ENCODE results near the gene HJV.

Gene HJV

DNA sequence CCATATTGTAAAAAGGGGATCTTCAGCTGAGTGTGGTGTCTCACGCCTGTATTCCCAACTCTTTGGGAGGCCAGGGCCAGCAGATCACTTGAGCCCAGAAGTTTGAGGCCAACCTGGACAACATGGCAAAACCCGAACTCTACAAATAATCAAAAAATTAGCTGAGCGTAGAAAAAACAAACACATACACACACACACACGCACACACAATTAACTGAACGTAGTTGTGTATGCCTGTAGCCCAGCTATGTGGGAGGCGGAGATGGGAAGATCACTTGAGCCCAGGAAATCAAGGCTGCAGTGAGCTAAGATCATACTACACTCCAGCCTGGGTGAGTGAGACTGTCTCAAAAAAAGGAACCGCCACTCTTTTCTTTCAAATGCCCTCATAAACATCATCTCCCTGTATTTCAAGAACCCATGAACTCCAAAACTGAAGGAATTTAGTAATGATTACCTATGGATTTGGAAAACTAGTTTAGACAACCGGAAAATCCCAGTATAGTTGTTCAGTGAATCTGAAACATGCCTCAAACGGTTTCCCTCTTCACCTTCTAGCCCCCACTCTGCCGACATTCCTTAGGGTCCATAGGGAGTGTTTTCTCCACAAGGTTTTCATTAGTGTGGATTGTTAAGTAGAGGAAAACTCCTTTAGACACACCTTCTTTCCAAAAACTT lies 29.7 kb downstream of the HJV start:
- TF ChIP-seq CTCF (IDR thresholded peaks at IDR 0.05; ENCODE audit: borderline replicate concordance, control extremely low read depth, extremely low read depth, insufficient read depth, missing control alignments): no peak
- no peak for DNase-seq (ENCODE audit: low spot score)
- in situ Hi-C loops (cut with MboI; ENCODE audit: low sequenced_read_pairs, unreplicated experiment): loop anchor here (10.0 kb wide), 1 partner anchor 157 kb away; no protein-coding TSS in a partner anchor

DNA sequence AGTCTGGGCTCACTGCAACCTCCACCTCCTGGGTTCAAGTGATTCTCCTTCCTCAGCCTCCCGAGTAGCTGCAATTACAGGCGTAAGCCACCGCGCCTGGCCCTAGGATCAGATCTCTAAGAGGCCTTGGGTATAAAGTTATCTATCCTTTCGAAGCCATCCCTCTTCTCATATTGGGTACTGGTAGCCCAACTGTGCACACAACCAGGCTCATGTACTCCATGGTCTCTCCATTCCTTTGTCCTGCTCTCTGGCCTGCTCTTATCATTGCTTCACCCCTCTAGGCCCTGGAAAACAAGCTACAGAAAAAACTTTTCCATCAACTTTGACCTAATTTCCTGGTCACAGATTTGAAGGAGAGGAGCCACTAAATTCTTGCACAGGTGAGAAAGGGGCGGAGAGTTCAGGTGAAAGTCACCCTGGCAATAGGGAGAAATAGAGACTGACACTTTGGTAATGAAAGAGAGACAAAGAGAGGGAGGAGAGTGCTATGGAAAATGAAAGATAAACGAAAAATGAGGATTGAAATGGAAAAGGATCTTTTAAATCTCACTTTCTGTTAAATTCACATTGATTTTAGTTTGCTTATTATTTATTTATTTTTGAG lies 31.2 kb downstream of the HJV start:
- DNase-seq (ENCODE audit: low spot score): no peak
- TF ChIP-seq CTCF (IDR thresholded peaks at IDR 0.05; ENCODE audit: borderline replicate concordance, control extremely low read depth, extremely low read depth, insufficient read depth, missing control alignments): no peak
- in situ Hi-C loops (cut with MboI; ENCODE audit: low sequenced_read_pairs, unreplicated experiment): loop anchor here (10.0 kb wide), 1 partner anchor 156 kb away; no protein-coding TSS in a partner anchor

GRCh38 chr1:145988773-145989172 lies 32.8 kb downstream of the HJV start:
- in situ Hi-C loops (cut with MboI; ENCODE audit: low sequenced_read_pairs, unreplicated experiment): no loop called here
- TF ChIP-seq CTCF (IDR thresholded peaks at IDR 0.05; ENCODE audit: borderline replicate concordance, control extremely low read depth, extremely low read depth, insufficient read depth, missing control alignments): no peak
- DNase-seq (ENCODE audit: low spot score): no peak

GRCh38 chr1:145987926-145988325 lies 33.6 kb downstream of the HJV start:
- TF ChIP-seq CTCF (IDR thresholded peaks at IDR 0.05; ENCODE audit: borderline replicate concordance, control extremely low read depth, extremely low read depth, insufficient read depth, missing control alignments): no peak
- DNase-seq (ENCODE audit: low spot score): no peak
- in situ Hi-C loops (cut with MboI; ENCODE audit: low sequenced_read_pairs, unreplicated experiment): no loop called here

DNA sequence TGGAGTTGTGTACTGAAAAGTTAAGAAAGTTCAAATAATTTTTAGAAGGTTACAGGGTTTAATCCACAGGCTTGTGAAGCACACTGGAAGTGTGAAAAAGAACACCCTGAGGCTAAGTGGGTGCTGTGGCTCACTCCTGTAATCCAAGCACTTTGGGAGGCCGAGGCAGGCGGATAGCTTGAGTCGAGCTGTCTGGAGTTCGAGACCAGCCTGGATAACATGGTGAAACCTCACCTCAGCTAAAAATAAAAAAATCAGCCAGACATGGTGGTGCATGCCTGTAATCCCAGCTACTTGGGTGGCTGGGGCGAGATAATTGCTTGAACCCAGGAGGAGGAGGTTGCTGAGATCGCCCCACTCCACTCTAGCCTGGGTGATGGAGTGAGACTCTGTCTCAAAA lies 35.0 kb downstream of the HJV start:
- TF ChIP-seq CTCF (IDR thresholded peaks at IDR 0.05; ENCODE audit: borderline replicate concordance, control extremely low read depth, extremely low read depth, insufficient read depth, missing control alignments): no peak
- no peak for DNase-seq (ENCODE audit: low spot score)
- in situ Hi-C loops (cut with MboI; ENCODE audit: low sequenced_read_pairs, unreplicated experiment): no loop called here

DNA sequence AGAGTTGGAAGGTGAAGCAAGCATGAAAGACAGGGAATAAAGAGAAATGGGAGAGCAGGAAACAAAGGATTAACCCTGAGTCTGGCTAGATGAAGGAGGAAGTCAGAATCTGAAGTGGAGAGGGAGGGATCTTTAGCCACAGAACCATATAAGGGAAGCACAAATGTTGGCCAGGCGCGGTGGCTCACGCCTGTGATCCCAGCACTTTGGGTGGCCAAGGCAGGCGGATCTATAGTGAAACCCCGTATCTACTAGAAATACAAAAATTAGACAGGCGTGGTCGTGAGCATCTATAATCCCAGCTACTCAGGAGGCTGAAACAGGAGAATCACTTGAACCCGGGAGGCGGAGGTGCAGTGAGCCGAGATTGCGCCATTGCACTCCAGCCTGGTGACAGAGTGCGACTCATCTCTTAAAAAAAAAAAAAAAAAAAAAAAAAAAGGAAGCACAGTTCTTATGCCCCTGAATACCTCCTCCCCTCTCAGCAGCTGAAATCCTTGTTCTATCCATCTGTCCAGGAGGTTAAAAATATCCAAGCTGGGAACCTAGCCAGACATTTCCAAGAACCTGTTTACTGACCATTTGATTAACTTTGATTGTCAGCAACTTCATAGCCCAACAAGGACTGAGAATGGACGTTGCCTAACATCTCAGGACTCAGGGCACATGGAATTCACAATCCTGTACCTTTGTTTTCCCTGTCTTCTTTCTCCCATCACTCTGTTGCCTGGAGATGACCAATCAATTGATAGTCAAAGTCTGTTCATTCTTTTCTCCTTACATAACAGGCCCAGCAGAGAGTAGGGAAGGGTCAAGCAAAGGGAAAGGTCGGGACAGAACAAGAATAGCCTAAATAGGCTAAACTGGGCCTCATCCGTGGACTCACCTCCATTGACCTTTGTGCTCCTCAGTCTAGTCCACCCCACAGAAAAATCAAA lies 35.8 kb downstream of the HJV start:
- no peak for TF ChIP-seq CTCF (IDR thresholded peaks at IDR 0.05; ENCODE audit: borderline replicate concordance, control extremely low read depth, extremely low read depth, insufficient read depth, missing control alignments)

More for the DNA sequence above, 35.8 kb downstream of the HJV start:
- in situ Hi-C loops (cut with MboI; ENCODE audit: low sequenced_read_pairs, unreplicated experiment): no loop called here
- no peak for DNase-seq (ENCODE audit: low spot score)

All from GM13976 (cell line).